ENCODE results near the gene CCDC78. TPM values are rescaled to one million over a fixed set of nuclear protein-coding genes. Genes with fewer than 3 reads are reported as not detected.

The CCDC78 gene
- total RNA-seq, 1 experiment from 2014 or later = 20.2 TPM

GRCh38 chr16:761625-762513 is 35.6 kb upstream of the CCDC78 start:
- Mint-ChIP-seq H3K36me3 (no peaks in the 10 kb centered on the region), H3K4me3 (no peak overlapping the region), H3K27ac (no peak overlapping the region), H3K27me3 (ENCODE audit: low read depth) (no peaks in the 10 kb centered on the region), H3K9me3 (no peaks in the 10 kb centered on the region), H3K4me1 (no peaks in the 10 kb centered on the region)
- TF ChIP-seq ATF6 (CRISPR knock-in tag; IDR thresholded peaks at IDR 0.05) (no peak), FOXP1 (CRISPR knock-in tag; IDR thresholded peaks at IDR 0.05; ENCODE audit: borderline replicate concordance) (0 out of 2 replicates have a peak, but pooled peaks have one; percentile 47), ZNF416 (CRISPR knock-in tag; IDR thresholded peaks at IDR 0.05) (no peak), STAT6 (CRISPR knock-in tag; conservative IDR thresholded peaks at IDR 0.05; ENCODE audit: low read depth) (no peak)
- DNase-seq (ENCODE audit: low spot score) (no peak), ATAC-seq (peak; percentile 29; the same call in 1 of the 2 replicates)
- CTCF ChIA-PET = interaction anchor here (0.6 to 2.2 kb wide), 9 partner anchors 11 to 296 kb away, joined by 3 to 11 read pairs (median 3); partner anchors contain the start of genes CHTF18, CIAO3 and RPUSD1
- POLR2A ChIA-PET = no interaction called here

- ChIA-PET POLR2A (interaction anchor here (0.7 kb wide), 1 partner anchor 20 kb away, joined by 3 read pairs; the partner anchor contains the start of gene CIAO3), CTCF (interaction anchor here (0.7 to 2.2 kb wide), 8 partner anchors 9 to 297 kb away, joined by 3 to 11 read pairs (median 4); partner anchors contain the start of genes CHTF18, CIAO3 and RPUSD1)
- H3K4me3 Mint-ChIP-seq = no peak within 1 kb of the TSS
- no peak for ATAC-seq
- TF ChIP-seq STAT6 (CRISPR knock-in tag; conservative IDR thresholded peaks at IDR 0.05; ENCODE audit: low read depth) (no peak), CBFB (CRISPR knock-in tag; IDR thresholded peaks at IDR 0.05; ENCODE audit: low read depth) (no peak), ZNF138 (CRISPR knock-in tag; conservative IDR thresholded peaks at IDR 0.05) (no peak), RELA (CRISPR knock-in tag; IDR thresholded peaks at IDR 0.05; ENCODE audit: borderline replicate concordance) (no peak), EMX1 (CRISPR knock-in tag; IDR thresholded peaks at IDR 0.05) (no peak), ATF2 (CRISPR knock-in tag; IDR thresholded peaks at IDR 0.05; ENCODE audit: borderline replicate concordance, low read depth) (no peak), ELF4 (CRISPR knock-in tag; IDR thresholded peaks at IDR 0.05; ENCODE audit: low read depth) (no peak), TEAD1 (CRISPR knock-in tag; IDR thresholded peaks at IDR 0.05) (no peak), ATF6 (CRISPR knock-in tag; IDR thresholded peaks at IDR 0.05) (no peak), ETV6 (CRISPR knock-in tag; IDR thresholded peaks at IDR 0.05) (no peak)
- H3K27ac Mint-ChIP-seq = peak within 1 kb of the TSS; percentile 60; the same call in 1 of the 2 replicates
- H3K4me1 Mint-ChIP-seq = no peaks in the 10 kb centered on the region
- H3K36me3 Mint-ChIP-seq = no peaks in the 10 kb centered on the region; the same call in 1 of the 2 replicates
- H3K9me3 Mint-ChIP-seq = peaks cover 5% of the 10 kb centered on the region
- no peak for DNase-seq (ENCODE audit: low spot score)
- peaks cover 6% of the 10 kb centered on the region; the same call in 1 of the 2 replicates for H3K27me3 Mint-ChIP-seq (ENCODE audit: low read depth)
Measured at GRCh38 chr16:760545-761343, 34.5 kb upstream of the CCDC78 start, which contains the start of gene MSLN. TSS of gene MSLN (plus strand) at chr16:760734. CDS start at chr16:762681, 1,947 bp downstream.

All from WTC11 (cell line).